SK-N-SH treated with all-trans-retinoic acid at 6 μM for 48 hours (cell line): Measurements from ENCODE around the gene ZBTB40.

ENCODE experiments used
- ATAC-seq: fragments of 200-7000 bp; cut with Tn5 transposase; 3 replicates; pipeline ENCODE4 v1.9.1; 2020; ENCODE audit warnings: mild to moderate bottlenecking, moderate library complexity
- BACH2 ChIP-seq: fragments of 250-450 bp; sonication (Bioruptor Pico); IDR thresholded peaks from 2 replicates; pipeline ENCODE4 v1.9.0; 2021; ENCODE audit warnings: mild to moderate bottlenecking, borderline replicate concordance
- ESRRG ChIP-seq: fragments of 250-450 bp; sonication (Bioruptor Pico); IDR thresholded peaks from 2 replicates; pipeline ENCODE4 v1.6.1; 2021; ENCODE audit warnings: mild to moderate bottlenecking
- GLIS3 ChIP-seq: fragments of 250-450 bp; sonication (Bioruptor Pico); IDR thresholded peaks from 2 replicates; pipeline ENCODE4 v1.5.0; 2020; ENCODE audit warnings: mild to moderate bottlenecking, moderate library complexity
- ISL1 ChIP-seq: fragments of 250-450 bp; sonication (Bioruptor Pico); IDR thresholded peaks from 2 replicates; pipeline ENCODE4 v2.1.2; 2022; ENCODE audit warnings: mild to moderate bottlenecking, moderate library complexity
- OSR1 ChIP-seq: fragments of 250-450 bp; sonication (Bioruptor Pico); IDR thresholded peaks from 2 replicates; pipeline ENCODE4 v1.8.0; 2022; ENCODE audit warnings: moderate library complexity, mild to moderate bottlenecking, inconsistent platforms
- PPARA ChIP-seq: fragments of 250-450 bp; sonication (Bioruptor Pico); IDR thresholded peaks from 2 replicates; pipeline ENCODE4 v1.5.0; 2020; ENCODE audit warnings: mild to moderate bottlenecking, borderline replicate concordance
- RARB ChIP-seq: fragments of 250-450 bp; sonication (Bioruptor Pico); IDR thresholded peaks from 2 replicates; pipeline ENCODE4 v1.8.0; 2021; ENCODE audit warnings: mild to moderate bottlenecking, moderate library complexity
- SNAI2 ChIP-seq: fragments of 250-450 bp; sonication (Bioruptor Pico); IDR thresholded peaks from 2 replicates; pipeline ENCODE4 v1.5.0; 2020; ENCODE audit warnings: mild to moderate bottlenecking, moderate library complexity
- TCF4 ChIP-seq: fragments of 250-450 bp; sonication (Bioruptor Pico); IDR thresholded peaks from 2 replicates; pipeline ENCODE4 v1.8.0; 2021; ENCODE audit warnings: mild to moderate bottlenecking, moderate library complexity, borderline replicate concordance
- TOX ChIP-seq: fragments of 250-450 bp; sonication (Bioruptor Pico); IDR thresholded peaks from 2 replicates; pipeline ENCODE4 v1.8.0; 2021; ENCODE audit warnings: mild to moderate bottlenecking, moderate library complexity, borderline replicate concordance
- ZC3H10 ChIP-seq: fragments of 250-450 bp; sonication (Bioruptor Pico); IDR thresholded peaks from 2 replicates; pipeline ENCODE4 v1.5.1; 2021; ENCODE audit warnings: mild to moderate bottlenecking, moderate library complexity
- ZFP3 ChIP-seq: fragments of 250-450 bp; sonication (Bioruptor Pico); IDR thresholded peaks from 2 replicates; pipeline ENCODE4 v1.5.0; 2020; ENCODE audit warnings: mild to moderate bottlenecking, moderate library complexity
- ZFP30 ChIP-seq: fragments of 450-650 bp; formaldehyde crosslinking; IDR thresholded peaks from 2 replicates; pipeline ENCODE4 v1.5.0; 2022; ENCODE audit warnings: mild to moderate bottlenecking, moderate library complexity
- ZNF565 ChIP-seq: fragments of 450-650 bp; formaldehyde crosslinking; conservative IDR thresholded peaks from 2 replicates; pipeline ENCODE4 v1.5.0; 2020; ENCODE audit warnings: low read depth, mild to moderate bottlenecking, moderate library complexity
- ZNF70 ChIP-seq: fragments of 450-650 bp; formaldehyde crosslinking; IDR thresholded peaks from 2 replicates; pipeline ENCODE4 v1.5.0; 2020; ENCODE audit warnings: mild to moderate bottlenecking, moderate library complexity
- TF ChIP-seq, protein P1 (sequence below): fragments of 250-450 bp; sonication (Bioruptor Pico); IDR thresholded peaks from 2 replicates; pipeline ENCODE4 v1.8.0; 2021; ENCODE audit warnings: low read depth, mild to moderate bottlenecking, moderate library complexity, borderline replicate concordance
- TF ChIP-seq, protein P2 (sequence below): fragments of 250-450 bp; sonication (Bioruptor Pico); IDR thresholded peaks from 2 replicates; pipeline ENCODE4 v1.5.1; 2021; ENCODE audit warnings: mild to moderate bottlenecking, moderate library complexity
- TF ChIP-seq, protein P3 (sequence below): fragments of 250-450 bp; sonication (Bioruptor Pico); IDR thresholded peaks from 2 replicates; pipeline ENCODE4 v1.5.1; 2020; ENCODE audit warnings: low read depth, mild to moderate bottlenecking, moderate library complexity
- TF ChIP-seq, protein P4 (sequence below): fragments of 250-450 bp; sonication (Bioruptor Pico); IDR thresholded peaks from 2 replicates; pipeline ENCODE4 v1.5.0; 2020; ENCODE audit warnings: mild to moderate bottlenecking, moderate library complexity
- TF ChIP-seq, protein P5 (sequence below): fragments of 250-450 bp; sonication (Bioruptor Pico); IDR thresholded peaks from 2 replicates; pipeline ENCODE4 v1.8.0; 2020; ENCODE audit warnings: mild to moderate bottlenecking, moderate library complexity, borderline replicate concordance

Gene ZBTB40

DNA sequence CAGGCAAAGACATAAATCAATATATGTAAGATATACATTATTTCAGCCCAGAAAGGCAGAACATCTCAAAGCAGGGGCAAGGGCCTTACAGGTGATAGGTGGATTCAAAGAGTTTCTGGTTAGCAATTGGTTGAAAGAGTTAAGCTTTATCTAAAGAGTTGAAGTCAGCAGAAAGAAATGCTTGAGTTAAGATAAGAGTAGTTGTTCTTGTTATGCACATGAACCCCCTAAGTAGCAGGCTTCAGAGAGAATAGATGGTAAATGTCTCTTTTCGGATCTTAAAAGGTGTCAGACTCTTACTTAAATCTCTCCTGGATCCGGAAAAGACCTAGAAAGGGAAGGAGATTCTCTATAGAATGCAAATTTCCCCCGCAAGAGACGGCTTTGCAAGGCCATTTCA, 8.3 kb upstream of the ZBTB40 start (continued):
- TF ChIP-seq, protein P1, sequence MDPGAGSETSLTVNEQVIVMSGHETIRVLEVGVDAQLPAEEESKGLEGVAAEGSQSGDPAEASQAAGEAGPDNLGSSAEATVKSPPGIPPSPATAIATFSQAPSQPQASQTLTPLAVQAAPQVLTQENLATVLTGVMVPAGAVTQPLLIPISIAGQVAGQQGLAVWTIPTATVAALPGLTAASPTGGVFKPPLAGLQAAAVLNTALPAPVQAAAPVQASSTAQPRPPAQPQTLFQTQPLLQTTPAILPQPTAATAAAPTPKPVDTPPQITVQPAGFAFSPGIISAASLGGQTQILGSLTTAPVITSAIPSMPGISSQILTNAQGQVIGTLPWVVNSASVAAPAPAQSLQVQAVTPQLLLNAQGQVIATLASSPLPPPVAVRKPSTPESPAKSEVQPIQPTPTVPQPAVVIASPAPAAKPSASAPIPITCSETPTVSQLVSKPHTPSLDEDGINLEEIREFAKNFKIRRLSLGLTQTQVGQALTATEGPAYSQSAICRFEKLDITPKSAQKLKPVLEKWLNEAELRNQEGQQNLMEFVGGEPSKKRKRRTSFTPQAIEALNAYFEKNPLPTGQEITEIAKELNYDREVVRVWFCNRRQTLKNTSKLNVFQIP, result no peak
- TF ChIP-seq RARB (no peak), ZNF70 (no peak)

DNA sequence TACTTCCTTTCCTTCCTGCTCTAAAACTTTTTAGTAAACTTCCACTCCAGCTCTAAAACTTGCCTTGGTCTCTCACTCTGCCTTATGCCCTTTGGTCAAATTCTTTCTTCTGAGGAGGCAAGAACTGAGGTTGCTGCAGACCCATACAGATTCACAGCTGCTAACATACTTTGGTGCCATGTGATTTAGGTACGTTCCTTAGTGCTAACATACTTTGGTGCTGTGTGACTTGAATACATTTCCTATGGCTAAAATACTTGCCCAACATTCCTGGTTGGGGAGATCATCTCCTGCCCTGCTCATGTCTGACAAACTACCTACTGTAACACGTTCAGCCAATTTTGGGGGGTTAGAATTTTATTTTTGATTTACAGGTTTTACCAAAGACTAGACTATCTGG, 6.8 kb upstream of the ZBTB40 start:
- TF ChIP-seq, protein P2, sequence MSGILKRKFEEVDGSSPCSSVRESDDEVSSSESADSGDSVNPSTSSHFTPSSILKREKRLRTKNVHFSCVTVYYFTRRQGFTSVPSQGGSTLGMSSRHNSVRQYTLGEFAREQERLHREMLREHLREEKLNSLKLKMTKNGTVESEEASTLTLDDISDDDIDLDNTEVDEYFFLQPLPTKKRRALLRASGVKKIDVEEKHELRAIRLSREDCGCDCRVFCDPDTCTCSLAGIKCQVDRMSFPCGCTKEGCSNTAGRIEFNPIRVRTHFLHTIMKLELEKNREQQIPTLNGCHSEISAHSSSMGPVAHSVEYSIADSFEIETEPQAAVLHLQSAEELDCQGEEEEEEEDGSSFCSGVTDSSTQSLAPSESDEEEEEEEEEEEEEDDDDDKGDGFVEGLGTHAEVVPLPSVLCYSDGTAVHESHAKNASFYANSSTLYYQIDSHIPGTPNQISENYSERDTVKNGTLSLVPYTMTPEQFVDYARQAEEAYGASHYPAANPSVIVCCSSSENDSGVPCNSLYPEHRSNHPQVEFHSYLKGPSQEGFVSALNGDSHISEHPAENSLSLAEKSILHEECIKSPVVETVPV (CRISPR knock-in tag), result no peak
- TF ChIP-seq PPARA (CRISPR knock-in tag) (no peak), TOX (no peak), ZFP3 (CRISPR knock-in tag) (no peak), GLIS3 (CRISPR knock-in tag) (no peak), ZFP30 (no peak), ZNF565 (CRISPR knock-in tag) (no peak), ISL1 (no peak), ESRRG (CRISPR knock-in tag) (no peak), BACH2 (CRISPR knock-in tag) (no peak), TCF4 (CRISPR knock-in tag) (no peak), OSR1 (no peak), ZNF70 (no peak), ZC3H10 (CRISPR knock-in tag) (no peak), SNAI2 (CRISPR knock-in tag) (no peak)
- TF ChIP-seq, protein P3, sequence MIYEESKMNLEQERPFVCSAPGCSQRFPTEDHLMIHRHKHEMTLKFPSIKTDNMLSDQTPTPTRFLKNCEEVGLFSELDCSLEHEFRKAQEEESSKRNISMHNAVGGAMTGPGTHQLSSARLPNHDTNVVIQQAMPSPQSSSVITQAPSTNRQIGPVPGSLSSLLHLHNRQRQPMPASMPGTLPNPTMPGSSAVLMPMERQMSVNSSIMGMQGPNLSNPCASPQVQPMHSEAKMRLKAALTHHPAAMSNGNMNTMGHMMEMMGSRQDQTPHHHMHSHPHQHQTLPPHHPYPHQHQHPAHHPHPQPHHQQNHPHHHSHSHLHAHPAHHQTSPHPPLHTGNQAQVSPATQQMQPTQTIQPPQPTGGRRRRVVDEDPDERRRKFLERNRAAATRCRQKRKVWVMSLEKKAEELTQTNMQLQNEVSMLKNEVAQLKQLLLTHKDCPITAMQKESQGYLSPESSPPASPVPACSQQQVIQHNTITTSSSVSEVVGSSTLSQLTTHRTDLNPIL, result no peak
- TF ChIP-seq, protein P4, sequence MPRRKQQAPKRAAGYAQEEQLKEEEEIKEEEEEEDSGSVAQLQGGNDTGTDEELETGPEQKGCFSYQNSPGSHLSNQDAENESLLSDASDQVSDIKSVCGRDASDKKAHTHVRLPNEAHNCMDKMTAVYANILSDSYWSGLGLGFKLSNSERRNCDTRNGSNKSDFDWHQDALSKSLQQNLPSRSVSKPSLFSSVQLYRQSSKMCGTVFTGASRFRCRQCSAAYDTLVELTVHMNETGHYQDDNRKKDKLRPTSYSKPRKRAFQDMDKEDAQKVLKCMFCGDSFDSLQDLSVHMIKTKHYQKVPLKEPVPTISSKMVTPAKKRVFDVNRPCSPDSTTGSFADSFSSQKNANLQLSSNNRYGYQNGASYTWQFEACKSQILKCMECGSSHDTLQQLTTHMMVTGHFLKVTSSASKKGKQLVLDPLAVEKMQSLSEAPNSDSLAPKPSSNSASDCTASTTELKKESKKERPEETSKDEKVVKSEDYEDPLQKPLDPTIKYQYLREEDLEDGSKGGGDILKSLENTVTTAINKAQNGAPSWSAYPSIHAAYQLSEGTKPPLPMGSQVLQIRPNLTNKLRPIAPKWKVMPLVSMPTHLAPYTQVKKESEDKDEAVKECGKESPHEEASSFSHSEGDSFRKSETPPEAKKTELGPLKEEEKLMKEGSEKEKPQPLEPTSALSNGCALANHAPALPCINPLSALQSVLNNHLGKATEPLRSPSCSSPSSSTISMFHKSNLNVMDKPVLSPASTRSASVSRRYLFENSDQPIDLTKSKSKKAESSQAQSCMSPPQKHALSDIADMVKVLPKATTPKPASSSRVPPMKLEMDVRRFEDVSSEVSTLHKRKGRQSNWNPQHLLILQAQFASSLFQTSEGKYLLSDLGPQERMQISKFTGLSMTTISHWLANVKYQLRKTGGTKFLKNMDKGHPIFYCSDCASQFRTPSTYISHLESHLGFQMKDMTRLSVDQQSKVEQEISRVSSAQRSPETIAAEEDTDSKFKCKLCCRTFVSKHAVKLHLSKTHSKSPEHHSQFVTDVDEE (CRISPR knock-in tag), result no peak
- TF ChIP-seq, protein P5, sequence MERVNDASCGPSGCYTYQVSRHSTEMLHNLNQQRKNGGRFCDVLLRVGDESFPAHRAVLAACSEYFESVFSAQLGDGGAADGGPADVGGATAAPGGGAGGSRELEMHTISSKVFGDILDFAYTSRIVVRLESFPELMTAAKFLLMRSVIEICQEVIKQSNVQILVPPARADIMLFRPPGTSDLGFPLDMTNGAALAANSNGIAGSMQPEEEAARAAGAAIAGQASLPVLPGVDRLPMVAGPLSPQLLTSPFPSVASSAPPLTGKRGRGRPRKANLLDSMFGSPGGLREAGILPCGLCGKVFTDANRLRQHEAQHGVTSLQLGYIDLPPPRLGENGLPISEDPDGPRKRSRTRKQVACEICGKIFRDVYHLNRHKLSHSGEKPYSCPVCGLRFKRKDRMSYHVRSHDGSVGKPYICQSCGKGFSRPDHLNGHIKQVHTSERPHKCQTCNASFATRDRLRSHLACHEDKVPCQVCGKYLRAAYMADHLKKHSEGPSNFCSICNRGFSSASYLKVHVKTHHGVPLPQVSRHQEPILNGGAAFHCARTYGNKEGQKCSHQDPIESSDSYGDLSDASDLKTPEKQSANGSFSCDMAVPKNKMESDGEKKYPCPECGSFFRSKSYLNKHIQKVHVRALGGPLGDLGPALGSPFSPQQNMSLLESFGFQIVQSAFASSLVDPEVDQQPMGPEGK (CRISPR knock-in tag), result no peak
- no peak for ATAC-seq

DNA sequence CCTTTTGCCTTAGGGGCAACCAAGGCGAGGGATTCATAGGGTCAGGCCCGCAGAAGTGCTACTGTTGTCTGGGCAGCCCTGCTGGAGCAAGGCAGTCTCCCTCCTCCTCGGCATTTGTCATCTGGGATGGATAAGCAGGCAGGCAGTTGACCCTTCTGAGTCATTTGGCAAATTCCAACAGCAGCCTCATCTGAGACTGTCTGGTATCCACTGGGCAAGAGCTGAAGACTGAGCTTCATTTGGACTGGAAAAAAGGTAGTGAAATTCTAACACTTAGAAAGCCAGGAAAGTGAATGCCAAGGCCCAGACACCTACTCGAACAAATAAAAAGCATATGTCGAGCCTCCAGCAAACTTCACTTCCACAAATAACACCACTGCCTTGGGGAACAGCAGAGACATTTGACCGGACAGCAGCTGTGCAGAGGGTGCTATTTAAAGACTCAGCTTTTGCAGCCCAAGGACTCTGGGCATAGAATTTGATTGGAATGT, 4.0 kb upstream of the ZBTB40 start:
- TF ChIP-seq ZNF565 (CRISPR knock-in tag) (no peak), RARB (no peak), BACH2 (CRISPR knock-in tag) (no peak), ISL1 (no peak), ZC3H10 (CRISPR knock-in tag) (no peak)
- TF ChIP-seq, protein P3, result no peak
- peak; percentile 70 for ATAC-seq
